Gastroesophageal sphincter (tissue), 4 donors: Measurements from ENCODE around the gene NEURL1. TPM values are rescaled to one million over a fixed set of nuclear protein-coding genes. Genes with fewer than 3 reads are reported as not detected.
"Not testable (repeated sequence)": the region's sequence is repeated elsewhere in the genome, so short reads cannot be mapped to it uniquely, and the experiment has no call there.

Experiments used
- ATAC-seq: fragments of 150-250 bp; one replicate; pipeline ENCODE4 v1.9.1; 2016; ENCODE audit warnings: mild to moderate bottlenecking, moderate library complexity
- H3K27ac ChIP-seq, 4 donors: fragments of 200-600 bp; sonication (generic) in 3 of 4; 1 replicate in 3 of 4; 2 replicates in 1 of 4; pipeline ENCODE4 v1.5.1; 2016 to 2019
- H3K27me3 ChIP-seq: fragments of 200-600 bp; sonication (generic); one replicate; pipeline ENCODE4 v1.5.1; 2019
- H3K36me3 ChIP-seq, 2 donors: fragments of 200-600 bp; sonication (generic); one replicate each; pipeline ENCODE4 v1.5.1; 2019; ENCODE audit warnings: control low read depth in 1 of 2
- H3K4me1 ChIP-seq, 3 donors: fragments of 200-600 bp; sonication (generic); 1 replicate in 2 of 3; 2 replicates in 1 of 3; pipeline ENCODE4 v1.5.1; 2016 to 2019; ENCODE audit warnings: control low read depth in 2 of 3
- H3K4me3 ChIP-seq, 2 donors: fragments of 200-600 bp; sonication (generic); one replicate each; pipeline ENCODE4 v1.5.1; 2019; ENCODE audit warnings: mild to moderate bottlenecking in 1 of 2, moderate library complexity in 1 of 2
- H3K9me3 ChIP-seq, 3 donors: fragments of 200-600 bp; sonication (generic); one replicate each; pipeline ENCODE4 v1.5.1; 2017 to 2019; ENCODE audit warnings: control low read depth in 2 of 3
- EP300 ChIP-seq: sonication (generic); formaldehyde crosslinking; IDR thresholded peaks from one replicate; pipeline ENCODE4 v1.6.1; 2017; ENCODE audit warnings: antibody characterized with exemption, mild to moderate bottlenecking
- POLR2A ChIP-seq, 2 donors: fragments of 450-650 bp; IDR thresholded peaks; one replicate each; pipeline ENCODE4 v1.6.1; 2017; ENCODE audit warnings: antibody characterized with exemption in 2 of 2, mild to moderate bottlenecking in 2 of 2, moderate library complexity in 1 of 2
- POLR2AphosphoS5 ChIP-seq: sonication (generic); formaldehyde crosslinking; IDR thresholded peaks from one replicate; pipeline ENCODE4 v1.6.1; 2017; ENCODE audit warnings: antibody characterized with exemption
- WGBS, 2 donors: methylation state at CpG; one replicate each; pipeline ENCODE4 v1.1.5; 2018; ENCODE audit warnings: low coverage in 1 of 2; 5-methylcytosine and 5-hydroxymethylcytosine counted together
- total RNA-seq, 4 donors: library from RNA; depleted of rRNA; stranded (reverse); fragments of >200 nt; gene quantifications; one replicate each; pipeline ENCODE4 v1.1.0, GENCODE V29; 2016
- TF ChIP-seq, protein P1 (sequence below), 4 experiments: fragments of 200-600 bp in 2 of 4; fragments of 450-650 bp in 2 of 4; sonication (generic) in 1 of 4; IDR thresholded peaks; one replicate each; pipeline ENCODE4 v1.5.1; 2017 to 2019; ENCODE audit warnings: antibody characterized with exemption in 4 of 4, mild to moderate bottlenecking in 2 of 4, moderate library complexity in 2 of 4

Gene NEURL1
- total RNA-seq, 4 donors from 2014 or later, result 0.15 to 0.27 (median 0.19) TPM; not detected in 1

GRCh38 chr10:103514244-103514643 is 20.7 kb downstream of the NEURL1 start:
- Histone ChIP-seq H3K9me3 (no peaks in the 10 kb centered on the region), H3K4me1 (peaks cover 0 to 40% (median 8%) of the 10 kb centered on the region in 3 donors), H3K27me3 (no peaks in the 10 kb centered on the region), H3K36me3 (no peaks in the 10 kb centered on the region), H3K27ac (peak overlapping the region in 3 of 4 donors; percentile 65 to 73 (median 73)), H3K4me3 (no peak overlapping the region)
- no peak for TF ChIP-seq POLR2AphosphoS5
- TF ChIP-seq EP300, result no peak
- TF ChIP-seq, protein P1, sequence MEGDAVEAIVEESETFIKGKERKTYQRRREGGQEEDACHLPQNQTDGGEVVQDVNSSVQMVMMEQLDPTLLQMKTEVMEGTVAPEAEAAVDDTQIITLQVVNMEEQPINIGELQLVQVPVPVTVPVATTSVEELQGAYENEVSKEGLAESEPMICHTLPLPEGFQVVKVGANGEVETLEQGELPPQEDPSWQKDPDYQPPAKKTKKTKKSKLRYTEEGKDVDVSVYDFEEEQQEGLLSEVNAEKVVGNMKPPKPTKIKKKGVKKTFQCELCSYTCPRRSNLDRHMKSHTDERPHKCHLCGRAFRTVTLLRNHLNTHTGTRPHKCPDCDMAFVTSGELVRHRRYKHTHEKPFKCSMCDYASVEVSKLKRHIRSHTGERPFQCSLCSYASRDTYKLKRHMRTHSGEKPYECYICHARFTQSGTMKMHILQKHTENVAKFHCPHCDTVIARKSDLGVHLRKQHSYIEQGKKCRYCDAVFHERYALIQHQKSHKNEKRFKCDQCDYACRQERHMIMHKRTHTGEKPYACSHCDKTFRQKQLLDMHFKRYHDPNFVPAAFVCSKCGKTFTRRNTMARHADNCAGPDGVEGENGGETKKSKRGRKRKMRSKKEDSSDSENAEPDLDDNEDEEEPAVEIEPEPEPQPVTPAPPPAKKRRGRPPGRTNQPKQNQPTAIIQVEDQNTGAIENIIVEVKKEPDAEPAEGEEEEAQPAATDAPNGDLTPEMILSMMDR (IDR thresholded peaks at IDR 0.05), result no peak
- TF ChIP-seq POLR2A (IDR thresholded peaks at IDR 0.05), result no peak
- 80% methylated on average over 4 of the region's 5 CpGs; no CpG with 5 or more reads in 1 of the 2 donors for WGBS, 2 donors
- ATAC-seq, result no peak

- 100% methylated on average over 4 of the region's 5 CpGs; no CpG with 5 or more reads in 1 of the 2 donors for WGBS, 2 donors
- Histone ChIP-seq H3K4me1 (peaks cover 0 to 35% (median 8%) of the 10 kb centered on the region in 3 donors), H3K4me3 (no peak overlapping the region), H3K27me3 (no peaks in the 10 kb centered on the region), H3K36me3 (no peaks in the 10 kb centered on the region), H3K9me3 (no peaks in the 10 kb centered on the region), H3K27ac (no peak overlapping the region)
- TF ChIP-seq POLR2A (IDR thresholded peaks at IDR 0.05), result no peak
- TF ChIP-seq, protein P1 (IDR thresholded peaks at IDR 0.05), result no peak
- no peak for TF ChIP-seq POLR2AphosphoS5
- no peak for TF ChIP-seq EP300
- no peak for ATAC-seq
Measured at GRCh38 chr10:103517234-103518085, 24.0 kb downstream of the NEURL1 start.

DNA sequence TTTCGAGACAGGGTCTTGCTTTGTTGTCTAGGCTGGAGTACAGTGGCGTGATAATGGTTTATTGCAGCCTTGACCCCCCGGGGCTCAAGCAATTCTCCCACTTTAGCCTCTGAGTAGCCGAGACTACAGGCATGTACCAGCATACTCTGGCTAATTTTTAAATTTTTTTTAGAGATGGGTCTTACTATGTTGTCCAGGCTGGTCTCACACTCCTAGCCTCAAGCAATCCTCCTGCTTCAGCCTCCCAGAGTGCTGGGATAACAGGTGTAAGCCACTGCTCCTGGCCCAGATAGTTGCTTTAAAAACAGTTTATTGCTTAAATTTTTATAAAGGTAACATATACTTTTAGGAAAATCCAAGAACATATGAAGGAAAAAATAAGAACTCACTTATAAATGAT is 26.3 kb downstream of the NEURL1 start:
- H3K4me1 ChIP-seq, result peaks cover 0 to 11% (median 0%) of the 10 kb centered on the region in 3 donors
- TF ChIP-seq, protein P1 (IDR thresholded peaks at IDR 0.05), result no peak
- no peak for TF ChIP-seq POLR2AphosphoS5
- no peak for TF ChIP-seq POLR2A (IDR thresholded peaks at IDR 0.05)
- TF ChIP-seq EP300, result no peak
- H3K4me3 ChIP-seq, result no peak overlapping the region
- H3K9me3 ChIP-seq, result no peaks in the 10 kb centered on the region
- H3K36me3 ChIP-seq, result no peaks in the 10 kb centered on the region
- no peak for ATAC-seq
- no peak overlapping the region for H3K27ac ChIP-seq
- no peaks in the 10 kb centered on the region for H3K27me3 ChIP-seq
- WGBS, 2 donors, result 92 to 100% methylated on average over 2 to 4 of the region's 4 CpGs

DNA sequence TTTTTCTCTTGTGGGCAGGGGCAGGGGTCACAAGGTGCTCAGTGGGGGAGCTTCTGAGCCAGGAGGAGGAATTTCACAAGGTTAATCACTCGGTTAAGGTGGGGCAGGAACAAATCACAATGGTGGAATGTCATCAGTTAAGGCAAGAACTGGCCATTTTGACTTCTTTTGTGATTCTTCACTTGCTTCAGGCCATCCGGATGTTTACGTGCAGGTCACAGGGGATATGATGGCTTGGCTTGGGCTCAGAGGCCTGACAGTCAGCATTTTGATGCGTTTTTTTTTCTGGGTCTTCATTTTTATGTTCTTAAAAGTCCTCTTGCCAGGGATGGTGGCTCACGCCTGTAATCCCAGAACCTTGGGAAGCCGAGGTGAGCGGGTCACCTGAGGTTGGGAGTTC is 28.5 kb downstream of the NEURL1 start:
- ATAC-seq, result not testable (repeated sequence)
- WGBS, 2 donors, result 100% methylated on average over 3 of the region's 7 CpGs; no CpG with 5 or more reads in 1 of the 2 donors

DNA sequence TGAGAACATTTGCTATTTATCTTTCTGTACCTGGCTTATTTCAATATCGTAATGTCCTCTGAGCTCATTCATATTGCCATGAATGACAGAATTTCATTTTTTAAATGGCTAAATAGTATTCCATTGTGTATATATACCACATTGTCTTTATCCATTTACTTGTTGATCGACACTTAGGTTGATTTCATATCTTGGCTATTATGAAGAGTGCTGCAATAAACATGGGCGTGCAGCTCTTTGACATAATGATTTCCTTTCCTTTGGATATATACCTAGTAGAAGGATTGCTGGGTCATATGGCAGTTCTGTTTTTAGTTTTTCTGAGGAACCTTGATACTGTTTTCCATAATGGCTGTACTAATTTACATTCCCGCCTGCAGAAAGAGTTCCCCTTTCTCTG is 30.2 kb downstream of the NEURL1 start:
- ATAC-seq, result no peak
- H3K36me3 ChIP-seq, result no peaks in the 10 kb centered on the region

More for the DNA sequence above, 28.5 kb downstream of the NEURL1 start:
- H3K36me3 ChIP-seq, H3K4me1 ChIP-seq, H3K9me3 ChIP-seq, H3K4me3 ChIP-seq, H3K27me3 ChIP-seq, H3K27ac ChIP-seq: not testable (repeated sequence)

More for the DNA sequence above, 30.2 kb downstream of the NEURL1 start:
- TF ChIP-seq POLR2AphosphoS5 (no peak), POLR2A (IDR thresholded peaks at IDR 0.05) (no peak), EP300 (no peak)
- TF ChIP-seq, protein P1 (IDR thresholded peaks at IDR 0.05), result no peak
- Histone ChIP-seq H3K27me3 (no peaks in the 10 kb centered on the region), H3K4me3 (no peak overlapping the region), H3K27ac (no peak overlapping the region), H3K4me1 (no peaks in the 10 kb centered on the region), H3K9me3 (peaks cover 0 to 6% (median 0%) of the 10 kb centered on the region in 3 donors)
- 85 to 93% methylated on average over 3 to 4 of the region's 4 CpGs for WGBS, 2 donors
